OCI-LY1 (cell line): ENCODE results near the gene LIMS1.

Experiments used
- EZH2 ChIP-seq: fragments of 200-600 bp; sonication (generic), shearing (Covaris generic); IDR thresholded peaks from 2 replicates; pipeline ENCODE4 v1.8.0; 2017; ENCODE audit warnings: borderline replicate concordance, mixed run types, mild to moderate bottlenecking, antibody characterized with exemption, low read length, moderate library complexity, mixed read lengths
- TF ChIP-seq, protein P1 (sequence below): fragments of 200-600 bp; sonication (generic), shearing (Covaris generic); IDR thresholded peaks from 2 replicates; pipeline ENCODE4 v1.5.1; 2017; ENCODE audit warnings: mild to moderate bottlenecking, antibody characterized with exemption, low read length, moderate library complexity, mixed read lengths

- TF ChIP-seq, protein P1, sequence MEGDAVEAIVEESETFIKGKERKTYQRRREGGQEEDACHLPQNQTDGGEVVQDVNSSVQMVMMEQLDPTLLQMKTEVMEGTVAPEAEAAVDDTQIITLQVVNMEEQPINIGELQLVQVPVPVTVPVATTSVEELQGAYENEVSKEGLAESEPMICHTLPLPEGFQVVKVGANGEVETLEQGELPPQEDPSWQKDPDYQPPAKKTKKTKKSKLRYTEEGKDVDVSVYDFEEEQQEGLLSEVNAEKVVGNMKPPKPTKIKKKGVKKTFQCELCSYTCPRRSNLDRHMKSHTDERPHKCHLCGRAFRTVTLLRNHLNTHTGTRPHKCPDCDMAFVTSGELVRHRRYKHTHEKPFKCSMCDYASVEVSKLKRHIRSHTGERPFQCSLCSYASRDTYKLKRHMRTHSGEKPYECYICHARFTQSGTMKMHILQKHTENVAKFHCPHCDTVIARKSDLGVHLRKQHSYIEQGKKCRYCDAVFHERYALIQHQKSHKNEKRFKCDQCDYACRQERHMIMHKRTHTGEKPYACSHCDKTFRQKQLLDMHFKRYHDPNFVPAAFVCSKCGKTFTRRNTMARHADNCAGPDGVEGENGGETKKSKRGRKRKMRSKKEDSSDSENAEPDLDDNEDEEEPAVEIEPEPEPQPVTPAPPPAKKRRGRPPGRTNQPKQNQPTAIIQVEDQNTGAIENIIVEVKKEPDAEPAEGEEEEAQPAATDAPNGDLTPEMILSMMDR, result no peak
- TF ChIP-seq EZH2, result no peak
Measured at GRCh38 chr2:108621687-108622681, 87.7 kb downstream of the LIMS1 start.
